ENCODE results near the gene NCMAP.

NCMAP gene

DNA sequence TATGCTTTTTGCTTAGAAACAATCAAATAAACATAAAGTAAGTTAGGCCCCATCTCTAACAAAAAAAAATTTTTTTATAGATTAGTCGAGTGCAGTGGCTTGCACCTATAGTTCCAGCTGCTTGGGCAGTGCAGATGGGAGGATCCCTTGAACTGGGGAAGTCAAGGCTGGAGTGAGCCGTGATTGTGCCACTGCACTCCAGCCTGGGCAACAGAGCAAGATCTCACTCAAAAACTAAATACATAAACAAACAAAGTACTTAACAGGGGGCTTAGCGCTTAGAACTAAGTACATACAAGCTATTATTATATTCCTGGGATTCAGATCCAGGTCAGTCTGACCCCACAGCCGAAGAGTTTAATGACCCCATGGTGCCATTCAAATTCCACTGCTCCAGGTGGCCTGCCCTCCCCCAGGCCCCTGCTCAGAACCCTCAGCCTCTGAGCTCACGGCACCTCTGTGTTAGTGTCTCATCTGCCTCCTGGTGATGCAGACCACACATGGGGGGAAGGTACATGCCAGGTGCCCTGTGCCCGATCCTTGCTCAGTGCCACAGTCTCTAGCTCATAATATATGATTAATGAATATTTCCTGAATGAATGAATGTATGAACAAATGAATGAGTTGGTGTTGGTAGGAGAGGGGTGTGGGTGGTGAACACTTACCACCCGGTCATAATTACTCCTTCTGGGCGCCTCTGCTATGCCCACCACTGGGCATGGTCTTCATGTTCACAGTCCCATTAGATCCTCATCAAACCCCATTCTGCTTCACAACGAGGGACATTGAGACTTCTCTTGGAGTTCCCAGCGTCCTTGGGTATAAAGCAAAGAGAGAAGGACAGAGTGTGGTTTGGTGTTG lies 14.6 kb downstream of the NCMAP start:
- DNase-seq (ENCODE audit: low spot score) = no peak

DNA sequence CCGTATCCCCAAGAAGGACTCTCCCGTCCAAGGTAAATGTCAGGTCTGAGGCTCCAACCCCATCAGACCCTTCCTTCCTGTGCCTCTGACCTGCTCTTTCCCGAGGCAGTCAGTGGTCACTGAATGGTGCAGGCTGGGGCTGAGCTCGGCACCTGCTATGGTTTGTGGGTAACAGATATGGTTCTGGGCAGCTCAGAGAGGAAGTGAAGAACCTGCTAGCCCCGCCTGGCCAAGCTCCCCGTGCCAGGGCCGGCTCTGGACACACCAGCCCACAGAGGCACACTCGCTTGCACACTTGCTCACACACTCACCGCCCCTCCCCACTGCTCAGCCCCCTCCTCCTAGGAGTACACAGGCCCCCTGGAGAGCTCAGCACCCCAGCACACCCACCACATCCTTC lies 16.4 kb downstream of the NCMAP start:
- DNase-seq (ENCODE audit: low spot score) = no peak

DNA sequence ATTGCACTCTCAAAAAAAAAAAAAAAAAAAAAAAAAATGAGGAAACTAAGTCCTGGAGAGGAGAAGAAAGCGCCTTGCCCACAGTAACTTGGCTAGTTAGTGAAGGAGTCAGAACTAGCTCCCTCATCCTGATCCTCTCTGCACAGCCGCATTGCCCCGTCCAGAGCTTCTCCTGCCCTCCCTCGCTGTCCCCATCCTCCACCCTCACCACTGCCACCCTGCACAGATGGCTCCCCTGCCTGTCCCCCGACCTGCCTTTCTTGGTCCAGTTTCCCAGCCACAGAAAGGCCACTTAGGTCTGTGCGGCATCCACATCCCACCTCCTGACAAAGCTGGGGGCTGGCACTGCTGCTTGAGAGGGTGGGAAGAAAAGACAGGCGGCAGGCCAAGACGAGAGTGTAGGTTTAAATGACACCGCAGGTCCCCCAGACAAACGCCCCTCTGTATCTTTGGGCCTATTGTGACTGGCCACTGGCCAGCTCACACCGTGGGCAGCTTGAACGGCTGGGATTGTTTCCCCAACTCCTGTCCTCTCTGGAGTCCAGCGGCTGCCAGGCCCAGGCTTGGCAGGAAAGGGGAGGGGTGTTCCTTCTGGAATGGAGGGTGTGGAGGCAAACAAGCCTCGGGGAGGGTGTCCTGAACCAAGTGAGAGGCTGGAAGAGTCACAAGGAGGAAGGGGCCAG lies 20.2 kb downstream of the NCMAP start:
- DNase-seq (ENCODE audit: low spot score) = no peak

DNA sequence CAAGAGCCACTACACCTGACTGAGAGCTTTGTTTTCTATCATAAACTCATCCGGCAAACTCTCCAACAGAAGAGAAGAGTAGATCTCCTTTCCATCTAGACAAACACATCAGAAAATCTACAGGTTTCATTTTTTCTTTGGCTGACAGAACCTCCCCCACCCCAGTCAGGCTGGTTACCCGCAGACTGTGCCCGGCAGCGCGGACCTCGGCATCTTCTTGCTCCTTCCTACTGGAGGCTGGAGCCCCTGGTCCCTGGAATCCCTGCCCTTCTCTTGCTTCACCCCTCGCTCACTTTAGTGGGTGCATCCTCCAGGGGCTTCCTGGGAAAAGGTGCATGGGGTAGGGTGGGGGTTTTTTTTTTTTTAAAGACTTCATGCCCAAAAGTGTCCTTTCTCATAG lies 23.0 kb downstream of the NCMAP start:
- no peak for DNase-seq (ENCODE audit: low spot score)

DNA sequence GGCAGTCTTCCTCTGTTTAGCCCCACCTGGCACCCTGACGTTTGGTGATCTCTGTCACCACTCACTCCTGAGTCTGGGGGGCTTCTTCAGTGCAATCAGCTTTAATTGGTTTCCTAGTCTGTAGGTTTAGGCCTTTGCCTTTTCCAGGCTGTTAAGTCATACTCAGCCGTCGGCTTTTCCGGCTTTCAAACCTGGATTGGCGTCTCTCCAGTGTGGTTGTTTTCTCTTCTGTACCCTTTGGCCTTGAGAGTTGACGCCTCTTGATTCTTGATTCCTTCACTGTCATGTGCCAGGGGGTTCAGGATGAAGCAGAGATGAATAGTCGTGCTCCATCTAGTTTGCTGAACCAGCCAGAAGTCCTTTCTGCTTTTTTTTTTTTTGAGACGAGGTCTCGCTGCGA lies 24.9 kb downstream of the NCMAP start:
- DNase-seq (ENCODE audit: low spot score) = no peak

DNA sequence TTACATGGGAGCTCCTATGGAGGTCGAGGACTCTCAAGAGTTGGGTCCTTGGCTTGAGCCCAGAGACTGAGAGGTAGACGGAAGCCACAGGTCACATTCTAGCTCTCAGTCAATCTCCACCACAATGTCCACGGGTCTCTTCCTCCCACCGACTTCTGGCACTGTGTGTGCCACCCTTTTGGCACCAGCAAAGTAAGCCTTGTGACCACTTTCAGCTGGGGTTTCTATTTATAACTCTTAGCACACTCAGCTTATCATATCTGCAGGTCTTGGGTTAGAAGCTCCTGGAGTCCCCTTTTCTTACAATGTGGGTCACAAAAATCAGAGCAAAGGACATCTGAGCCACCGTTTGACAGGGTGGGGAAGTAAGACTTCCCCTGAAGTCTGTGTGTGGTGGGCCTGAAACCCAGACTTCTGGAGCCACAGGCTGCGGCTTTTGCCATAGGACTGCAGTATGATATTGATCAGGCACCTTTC lies 28.3 kb downstream of the NCMAP start:
- no peak for DNase-seq (ENCODE audit: low spot score)

DNA sequence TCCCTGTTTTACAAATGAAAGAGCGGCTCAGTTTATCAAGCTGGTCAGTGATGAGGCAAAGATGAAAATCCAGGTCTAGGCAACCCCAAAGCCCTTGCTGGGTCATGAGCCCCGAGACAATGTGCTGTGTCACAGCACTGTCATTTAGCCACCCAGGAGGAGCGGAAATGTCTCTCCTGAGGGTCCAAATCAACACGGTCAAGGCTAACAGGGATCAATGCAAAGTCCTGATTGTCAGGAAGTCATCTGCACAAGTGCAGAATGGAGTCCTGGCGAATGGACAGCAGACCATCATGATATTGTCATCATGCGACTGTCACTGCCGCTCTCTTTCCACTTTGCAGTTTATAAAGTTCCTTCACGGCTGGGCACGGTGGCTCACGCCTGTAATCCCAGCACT lies 30.2 kb downstream of the NCMAP start:
- DNase-seq (ENCODE audit: low spot score) = no peak

DNA sequence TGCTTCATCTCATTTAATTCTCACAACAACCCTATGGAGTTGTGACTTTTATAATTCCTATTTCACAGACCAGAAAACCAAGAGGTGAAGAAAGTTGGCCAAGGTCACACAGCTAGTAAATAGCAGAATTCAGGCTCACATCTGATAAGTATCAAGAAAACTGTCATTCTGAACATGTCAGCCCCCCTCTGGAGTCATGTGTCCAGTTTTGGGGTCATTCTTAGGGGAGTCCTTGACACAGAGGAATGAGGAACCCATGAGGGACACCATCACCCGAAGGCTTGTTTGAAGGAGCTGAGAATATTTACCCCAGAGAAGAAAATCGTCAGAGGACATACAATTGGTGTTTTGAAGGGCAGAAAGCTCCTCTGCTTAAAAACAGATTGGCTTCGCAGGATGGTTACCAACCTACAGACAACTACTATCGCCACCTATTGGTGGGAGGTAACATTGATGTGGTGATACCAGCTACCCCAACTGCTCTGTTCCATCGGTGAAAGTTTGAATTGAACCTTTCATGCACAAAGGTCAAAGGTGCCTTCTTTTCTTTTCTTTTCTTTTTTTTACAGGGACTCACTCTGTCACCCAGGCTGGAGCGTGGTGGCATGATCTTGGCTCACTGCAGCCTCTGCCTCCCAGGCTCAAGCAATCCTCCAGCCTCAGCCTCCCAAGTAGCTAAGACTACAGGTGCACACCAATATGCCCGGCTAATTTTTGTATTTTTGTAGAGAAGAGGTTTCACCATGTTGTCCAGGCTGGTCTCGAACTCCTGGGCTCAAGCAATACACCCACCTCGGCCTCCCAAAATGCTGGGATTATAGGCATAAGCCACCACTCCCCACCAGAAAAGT lies 31.3 kb downstream of the NCMAP start:
- peak; percentile 69 for DNase-seq (ENCODE audit: low spot score)

DNA sequence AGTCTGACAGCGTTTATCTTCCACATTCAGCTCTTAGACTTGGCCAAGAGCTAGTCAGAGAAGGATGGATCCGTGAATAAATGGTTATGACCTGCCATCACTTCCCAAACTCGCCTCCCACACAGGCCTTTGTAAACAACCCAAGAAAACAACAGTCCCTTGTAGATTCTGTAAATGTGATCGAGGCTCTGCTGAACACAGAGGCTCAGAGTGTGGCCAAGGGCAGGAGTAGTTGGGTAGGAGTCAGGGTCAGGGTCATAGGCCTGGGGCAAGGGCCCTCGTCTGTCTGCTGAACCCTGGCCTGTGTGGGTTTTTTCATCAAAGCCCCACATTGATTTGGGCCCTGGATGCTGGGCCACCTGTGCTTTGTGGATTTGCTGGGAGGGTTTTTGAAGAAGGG lies 32.7 kb downstream of the NCMAP start:
- no peak for DNase-seq (ENCODE audit: low spot score)

DNA sequence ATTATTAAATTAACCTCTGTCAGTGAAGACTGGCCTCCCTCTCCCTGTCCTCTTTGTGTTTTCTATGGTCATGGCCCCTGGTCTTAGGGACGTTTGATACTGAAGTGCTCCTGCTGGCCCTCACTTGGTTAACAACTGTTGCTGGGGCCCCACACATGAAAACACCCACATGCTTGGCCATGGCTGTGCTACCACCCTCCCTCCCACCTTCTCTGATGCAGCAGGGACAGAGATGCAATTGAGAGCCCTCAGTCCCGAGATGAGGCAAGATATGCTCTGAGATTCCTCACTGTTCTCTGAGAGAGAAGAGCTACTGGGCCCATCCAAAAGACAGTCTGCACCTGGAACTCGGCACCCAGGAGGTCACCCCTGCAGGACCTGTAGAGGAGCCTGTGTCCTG lies 33.3 kb downstream of the NCMAP start:
- no peak for DNase-seq (ENCODE audit: low spot score)

DNA sequence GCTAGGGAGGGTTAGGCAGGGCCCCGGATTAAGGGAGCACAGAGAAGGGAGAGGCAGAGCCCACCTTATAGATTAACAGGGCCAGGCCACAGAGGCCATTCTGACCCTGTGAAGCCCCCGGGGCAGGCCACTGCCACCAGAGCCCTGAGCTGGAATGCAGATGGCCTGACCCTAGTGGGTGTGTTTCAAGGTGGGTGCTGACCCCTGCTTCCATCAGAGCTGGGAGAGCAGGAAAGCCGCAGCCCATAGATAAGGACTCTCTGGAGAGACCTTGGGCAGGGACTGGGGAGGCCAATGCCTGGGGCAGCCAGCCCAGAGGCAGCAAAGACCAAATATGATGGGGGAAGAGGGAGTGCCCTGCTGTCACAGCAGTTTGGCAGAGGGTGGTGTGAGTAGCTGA lies 35.9 kb downstream of the NCMAP start:
- no peak for DNase-seq (ENCODE audit: low spot score)

DNA sequence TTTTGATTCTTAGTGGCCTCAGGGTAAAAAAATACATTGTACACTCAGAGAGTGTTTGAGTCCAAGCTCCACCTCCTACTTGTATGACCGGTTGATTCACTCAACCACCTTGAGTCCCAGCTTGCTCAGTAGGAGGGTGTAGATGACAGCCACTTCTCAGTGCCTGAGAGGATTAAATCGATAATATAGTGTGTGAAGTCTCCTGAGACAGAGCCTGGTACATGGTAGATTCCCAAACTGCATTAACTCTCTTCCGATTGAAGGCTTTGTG lies 38.4 kb downstream of the NCMAP start:
- no peak for DNase-seq (ENCODE audit: low spot score)

DNA sequence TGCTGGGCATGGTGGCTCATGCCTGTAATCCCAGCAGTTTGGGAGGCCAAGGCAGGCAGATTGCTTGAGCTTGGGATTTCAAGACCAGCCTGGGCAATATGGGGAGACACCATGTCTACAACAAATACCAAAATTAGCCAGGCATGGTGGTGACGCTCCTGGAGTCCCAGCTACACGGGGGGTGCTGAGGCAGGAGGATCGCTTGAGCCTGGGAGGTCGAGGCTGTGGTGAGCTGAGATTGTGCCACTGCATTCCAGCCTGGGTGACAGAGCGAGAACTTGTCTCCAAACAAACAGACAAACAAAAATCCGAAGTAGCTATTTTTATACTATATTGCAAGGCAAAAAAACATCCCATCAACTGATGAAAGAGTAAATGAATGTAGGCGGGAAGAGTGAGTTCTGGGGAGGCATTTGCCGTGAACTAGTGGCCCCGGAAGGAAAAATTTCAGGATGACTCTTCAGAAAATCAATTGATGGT lies 40.6 kb downstream of the NCMAP start:
- DNase-seq (ENCODE audit: low spot score) = no peak

DNA sequence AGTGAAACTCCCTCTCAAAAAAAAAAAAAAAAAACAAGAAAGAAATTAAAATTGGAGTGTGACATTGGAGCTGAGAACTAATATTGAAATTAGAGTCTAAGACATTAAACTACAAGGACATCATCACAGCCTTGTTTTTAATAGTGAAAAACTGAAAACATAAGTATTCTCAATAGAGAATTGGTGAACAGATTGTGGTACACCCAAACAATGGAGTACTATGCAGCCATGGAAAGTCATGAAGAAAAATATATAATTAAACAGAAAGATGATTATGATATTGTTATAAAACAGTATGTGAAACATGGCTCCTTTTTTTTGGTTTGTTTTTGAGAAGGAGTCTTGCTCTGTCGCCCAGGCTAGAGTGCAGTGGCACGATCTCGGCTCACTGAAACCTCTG lies 43.4 kb downstream of the NCMAP start:
- DNase-seq (ENCODE audit: low spot score) = no peak

DNA sequence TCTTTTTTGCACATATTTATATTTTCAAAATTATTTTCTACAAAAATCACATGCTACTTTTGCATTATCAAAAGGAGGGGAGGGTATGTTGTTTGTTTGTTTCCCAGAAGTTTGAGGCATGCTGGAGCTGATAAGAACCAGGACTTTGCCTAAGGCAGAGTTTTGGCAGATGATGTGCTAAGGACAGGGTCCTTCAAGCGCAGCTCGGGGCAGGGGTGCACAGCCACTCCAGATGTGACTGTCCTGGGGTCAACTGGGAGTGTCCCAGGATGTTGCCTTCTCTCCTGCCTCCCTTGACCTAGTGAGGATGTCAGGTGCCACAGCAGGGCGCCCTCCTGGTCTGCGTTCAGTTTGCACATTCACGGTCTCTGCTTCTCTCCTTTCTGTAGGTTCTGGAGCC lies 44.7 kb downstream of the NCMAP start:
- no peak for DNase-seq (ENCODE audit: low spot score)

DNA sequence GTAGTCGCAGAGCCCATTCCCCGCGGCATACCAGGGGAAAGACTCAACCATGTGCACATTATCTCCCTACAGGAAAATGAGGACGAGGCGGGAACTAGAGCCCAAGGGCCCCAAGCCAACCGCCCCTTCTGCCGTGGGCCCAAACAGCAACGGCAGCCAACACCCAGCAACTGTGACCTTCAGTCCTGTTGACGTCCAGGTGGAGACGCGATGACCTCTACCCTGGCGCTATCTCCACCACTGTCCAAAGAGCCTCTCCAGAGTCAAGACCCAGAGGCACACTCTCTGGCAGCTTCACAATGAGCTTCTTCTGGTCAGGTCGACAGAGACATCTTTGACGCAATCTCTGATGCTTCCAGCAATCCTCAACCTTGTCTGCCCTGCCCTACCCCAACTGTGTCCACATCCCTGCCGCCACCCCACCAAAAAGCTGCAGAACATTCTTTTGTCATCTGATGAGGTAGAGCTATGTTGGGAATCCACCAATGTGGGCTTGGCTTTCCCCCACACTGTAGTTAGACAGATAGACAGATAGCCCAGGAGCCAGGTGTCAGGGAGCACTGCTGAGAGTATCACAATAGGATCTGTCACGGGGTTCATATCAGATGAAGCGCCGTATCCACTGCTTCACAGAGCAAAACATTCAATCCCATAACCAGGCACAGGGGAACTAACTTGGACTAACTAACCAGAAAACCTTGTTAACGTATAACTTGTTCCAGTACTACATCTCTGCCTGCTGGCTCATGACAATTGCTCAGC lies 49.8 kb downstream of the NCMAP start:
- DNase-seq (ENCODE audit: low spot score) = no peak

DNA sequence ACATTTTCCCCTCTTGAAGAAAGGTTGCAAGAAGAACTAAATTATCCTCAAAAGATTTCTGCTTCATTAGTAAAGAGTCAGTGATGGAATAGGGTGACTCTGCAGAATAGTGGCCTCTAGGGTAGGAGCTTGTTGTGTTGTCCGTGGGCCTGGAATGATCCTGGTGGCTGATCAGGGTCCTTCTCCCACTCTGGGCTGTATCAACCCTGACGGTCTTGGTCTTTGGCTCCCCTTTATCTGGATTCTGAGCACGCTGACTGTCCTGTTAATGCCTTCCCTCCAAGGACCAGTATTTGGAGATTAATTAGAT lies 50.4 kb downstream of the NCMAP start:
- no peak for DNase-seq (ENCODE audit: low spot score)

DNA sequence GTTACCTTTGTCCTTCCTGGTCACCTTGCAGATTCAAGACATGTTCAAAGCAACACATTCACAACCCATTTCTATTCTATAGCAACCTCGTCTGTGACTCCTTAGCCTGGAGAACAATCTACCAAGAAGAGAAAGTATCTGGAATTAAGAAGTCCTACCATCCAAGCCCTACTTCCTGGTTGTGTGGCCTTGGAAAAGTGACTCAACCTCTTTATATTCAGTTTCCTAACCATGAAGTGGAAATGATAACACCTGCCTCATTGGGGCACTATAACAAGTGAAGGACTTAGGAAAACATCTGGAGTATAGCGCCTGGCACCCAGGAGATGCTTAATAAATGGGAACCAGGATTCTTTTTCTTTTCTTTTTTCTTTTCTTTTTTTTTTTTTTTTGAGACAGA lies 50.7 kb downstream of the NCMAP start:
- DNase-seq (ENCODE audit: low spot score) = no peak

DNA sequence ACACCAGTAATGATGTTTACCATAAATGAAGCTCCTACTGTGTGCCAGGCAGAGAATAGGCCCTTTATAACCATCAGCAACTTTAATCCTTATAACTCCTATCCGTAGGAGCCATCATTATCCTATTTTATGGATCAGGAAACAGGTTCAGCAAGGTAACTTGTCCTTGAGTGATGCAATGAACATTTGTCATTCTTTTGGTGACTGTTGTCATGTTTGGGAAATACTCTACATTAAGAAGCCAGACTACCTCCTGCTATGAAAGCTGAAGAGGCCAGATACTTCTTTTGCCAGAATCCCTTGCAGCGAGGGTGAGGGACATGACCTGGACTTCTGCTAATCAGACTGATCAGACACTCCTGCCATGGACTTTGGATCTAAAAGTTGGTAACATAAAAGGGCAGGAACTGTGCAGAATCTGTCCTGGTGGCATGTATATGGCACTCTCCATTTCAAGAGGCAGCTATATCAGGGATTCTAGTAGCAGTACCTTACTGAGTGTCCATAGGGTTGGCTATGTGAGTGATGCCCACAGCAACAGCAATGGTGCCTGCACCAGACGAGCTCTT lies 54.1 kb downstream of the NCMAP start:
- DNase-seq (ENCODE audit: low spot score) = no peak

DNA sequence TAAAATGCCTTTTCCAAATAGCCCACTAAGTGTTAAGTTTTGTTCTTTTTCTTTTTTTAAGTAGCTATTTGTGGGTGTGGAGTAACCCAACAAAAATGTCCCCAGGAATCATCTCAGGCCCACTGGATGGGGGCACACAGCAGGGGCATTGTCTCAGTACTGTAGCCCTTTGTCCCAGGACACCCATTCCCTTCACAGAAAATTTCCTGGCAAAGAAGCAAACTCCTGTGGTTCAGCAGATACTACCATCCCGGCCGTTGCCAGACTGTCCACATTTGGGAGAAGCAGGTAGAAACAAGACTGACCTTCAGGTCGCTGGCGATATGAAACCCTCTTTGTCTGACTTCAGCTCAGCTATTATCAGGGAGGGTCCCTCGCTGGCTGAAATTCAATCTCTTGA lies 63.5 kb downstream of the NCMAP start:
- DNase-seq (ENCODE audit: low spot score) = no peak

DNA sequence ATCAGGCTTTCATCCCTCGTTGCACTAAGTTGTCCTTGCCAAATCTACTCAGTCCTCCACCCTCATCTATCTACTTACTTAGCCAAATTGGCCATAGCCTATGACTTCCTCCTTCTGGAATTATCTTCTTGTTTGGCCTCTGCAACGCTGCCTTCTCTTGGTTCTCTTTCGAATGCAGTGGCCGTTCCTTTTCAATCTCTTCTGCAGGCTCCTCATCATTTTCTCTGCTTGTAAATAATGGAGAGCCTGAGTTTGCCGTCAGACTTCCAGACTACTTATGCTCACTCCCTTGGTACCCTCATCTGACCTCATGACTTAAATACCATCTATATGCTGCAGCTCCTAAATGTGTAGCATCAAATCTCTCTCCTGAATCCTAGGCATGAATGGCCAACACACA lies 64.8 kb downstream of the NCMAP start:
- DNase-seq (ENCODE audit: low spot score) = no peak

DNA sequence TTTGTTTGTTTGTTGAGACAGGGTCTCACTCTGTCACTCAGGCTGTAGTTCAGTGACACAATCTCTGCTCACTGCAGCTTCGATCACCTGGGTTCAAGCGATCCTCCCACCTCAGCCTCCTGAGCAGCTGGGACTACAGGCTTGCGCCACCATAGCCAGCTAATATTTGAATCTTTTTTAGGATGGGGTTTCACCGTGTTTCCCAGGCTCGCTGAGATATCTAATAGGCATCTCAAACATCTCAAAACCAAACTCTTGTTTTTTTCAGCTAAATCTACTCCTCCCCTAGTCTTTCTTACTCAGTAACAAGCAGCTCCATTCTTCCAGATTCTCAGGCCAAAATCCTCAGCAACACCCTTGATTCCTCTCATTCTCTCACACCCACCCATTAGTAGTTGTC lies 65.2 kb downstream of the NCMAP start:
- peak; percentile 29 for DNase-seq (ENCODE audit: low spot score)
